AG09309 (cell line): ENCODE measurements around the gene CADM3.

Experiments
- DNase-seq: peaks from one replicate; pipeline ENCODE4 v3.0.0-alpha.2; 2010; ENCODE audit warnings: low read depth
- H3K4me3 ChIP-seq: 2 replicates; pipeline ENCODE4 v1.5.1; 2011; ENCODE audit warnings: mild to moderate bottlenecking, low read depth, low read length, moderate library complexity; ENCODE audit not compliant: control insufficient read depth
- CTCF ChIP-seq: IDR thresholded peaks from 2 replicates; pipeline ENCODE4 v1.5.1; 2011; ENCODE audit warnings: mild to moderate bottlenecking, low read depth, low read length, inconsistent platforms; ENCODE audit not compliant: insufficient read depth, control insufficient read depth; ENCODE audit errors: missing control alignments

The CADM3 gene

GRCh38 chr1:159222075-159222865 lies 50.9 kb downstream of the CADM3 start:
- no peak for TF ChIP-seq CTCF
- no peak for DNase-seq
- no peak overlapping the region for H3K4me3 ChIP-seq

- no peak for DNase-seq
- no peak for TF ChIP-seq CTCF
- no peak overlapping the region for H3K4me3 ChIP-seq
These were observed 51.6 kb downstream of the CADM3 start for GRCh38 chr1:159223004-159223403.

- no peak overlapping the region for H3K4me3 ChIP-seq
- no peak for TF ChIP-seq CTCF
- DNase-seq: no peak
These were observed 57.1 kb downstream of the CADM3 start for GRCh38 chr1:159228554-159228953.

- H3K4me3 ChIP-seq: no peak overlapping the region
- DNase-seq: no peak
- no peak for TF ChIP-seq CTCF
These were observed 58.0 kb downstream of the CADM3 start for GRCh38 chr1:159229260-159229885.

- DNase-seq: no peak
- TF ChIP-seq CTCF: no peak
- no peak overlapping the region for H3K4me3 ChIP-seq
These were observed 58.5 kb downstream of the CADM3 start for GRCh38 chr1:159229896-159230295.

- H3K4me3 ChIP-seq: no peak overlapping the region
- TF ChIP-seq CTCF: no peak
- no peak for DNase-seq
These were observed 68.3 kb downstream of the CADM3 start for GRCh38 chr1:159239551-159240220.
